HEK293T (cell line): ENCODE data around the gene ZNF599.

ENCODE experiments used
- CTCF ChIA-PET: fragments of 350-600 bp; formaldehyde crosslinking; extraction: SDS; loops from one replicate; lab custom pipeline; 2021; ENCODE audit warnings: antibody characterized with exemption, inconsistent platforms; lab: Yijun Ruan, JAX
- POLR2A ChIA-PET: fragments of 350-600 bp; formaldehyde crosslinking; extraction: SDS; loops from one replicate; lab custom pipeline; 2020; ENCODE audit warnings: antibody characterized with exemption, inconsistent platforms; lab: Yijun Ruan, JAX
- DNase-seq: peaks from one replicate; pipeline ENCODE4 v3.0.0; 2012; ENCODE audit warnings: mixed read lengths; ENCODE audit errors: extremely low spot score
- ARNT ChIP-seq: fragments of 450-650 bp; IDR thresholded peaks from 2 replicates; pipeline ENCODE4 v1.6.1; 2017; ENCODE audit warnings: mild to moderate bottlenecking
- BHLHE40 ChIP-seq: fragments of 450-650 bp; IDR thresholded peaks from 2 replicates; pipeline ENCODE4 v1.6.1; 2016; ENCODE audit warnings: mild to moderate bottlenecking, moderate library complexity, borderline replicate concordance
- CTBP1 ChIP-seq: fragments of 450-650 bp; IDR thresholded peaks from 2 replicates; pipeline ENCODE4 v1.6.1; 2016; ENCODE audit warnings: borderline replicate concordance
- ELF4 ChIP-seq: fragments of 450-650 bp; IDR thresholded peaks from 2 replicates; pipeline ENCODE4 v1.6.1; 2017; ENCODE audit warnings: antibody characterized with exemption
- FOXA1 ChIP-seq: fragments of 450-650 bp; IDR thresholded peaks from 2 replicates; pipeline ENCODE4 v1.6.1; 2016; ENCODE audit warnings: mild to moderate bottlenecking
- FOXK2 ChIP-seq: fragments of 450-650 bp; IDR thresholded peaks from 2 replicates; pipeline ENCODE4 v1.6.1; 2016; ENCODE audit warnings: mild to moderate bottlenecking
- FOXM1 ChIP-seq: fragments of 450-650 bp; IDR thresholded peaks from 2 replicates; pipeline ENCODE4 v1.6.1; 2017; ENCODE audit warnings: mild to moderate bottlenecking, borderline replicate concordance
- HDGF ChIP-seq: fragments of 450-650 bp; IDR thresholded peaks from 2 replicates; pipeline ENCODE4 v1.6.1; 2017; ENCODE audit warnings: antibody characterized with exemption, borderline replicate concordance
- L3MBTL2 ChIP-seq: fragments of 450-650 bp; conservative IDR thresholded peaks from 2 replicates; pipeline ENCODE4 v1.6.1; 2016; ENCODE audit warnings: mild to moderate bottlenecking
- LEF1 ChIP-seq: fragments of 450-650 bp; IDR thresholded peaks from 2 replicates; pipeline ENCODE4 v1.6.1; 2017; ENCODE audit warnings: mild to moderate bottlenecking, borderline replicate concordance
- NFRKB ChIP-seq: fragments of 450-650 bp; IDR thresholded peaks from 2 replicates; pipeline ENCODE4 v1.6.1; 2016; ENCODE audit warnings: mild to moderate bottlenecking, moderate library complexity
- SP1 ChIP-seq: fragments of 450-650 bp; IDR thresholded peaks from 2 replicates; pipeline ENCODE4 v1.6.1; 2017
- SUZ12 ChIP-seq: fragments of 450-650 bp; IDR thresholded peaks from 2 replicates; pipeline ENCODE4 v1.6.1; 2016; ENCODE audit warnings: mild to moderate bottlenecking
- TARDBP ChIP-seq: fragments of 450-650 bp; IDR thresholded peaks from 2 replicates; pipeline ENCODE4 v1.6.1; 2016
- ZNF384 ChIP-seq: fragments of 450-650 bp; IDR thresholded peaks from 2 replicates; pipeline ENCODE4 v1.6.1; 2016
- TF ChIP-seq, protein P1 (sequence below): fragments of 450-650 bp; IDR thresholded peaks from 2 replicates; pipeline ENCODE4 v1.6.1; 2016

Gene ZNF599

GRCh38 chr19:34715357-34715756, 57.7 kb downstream of the ZNF599 start:
- no peak for DNase-seq
- TF ChIP-seq CTBP1 (no peak), SUZ12 (no peak), ARNT (no peak), BHLHE40 (no peak), ZNF384 (no peak), LEF1 (no peak), FOXA1 (no peak)
- TF ChIP-seq, protein P1, sequence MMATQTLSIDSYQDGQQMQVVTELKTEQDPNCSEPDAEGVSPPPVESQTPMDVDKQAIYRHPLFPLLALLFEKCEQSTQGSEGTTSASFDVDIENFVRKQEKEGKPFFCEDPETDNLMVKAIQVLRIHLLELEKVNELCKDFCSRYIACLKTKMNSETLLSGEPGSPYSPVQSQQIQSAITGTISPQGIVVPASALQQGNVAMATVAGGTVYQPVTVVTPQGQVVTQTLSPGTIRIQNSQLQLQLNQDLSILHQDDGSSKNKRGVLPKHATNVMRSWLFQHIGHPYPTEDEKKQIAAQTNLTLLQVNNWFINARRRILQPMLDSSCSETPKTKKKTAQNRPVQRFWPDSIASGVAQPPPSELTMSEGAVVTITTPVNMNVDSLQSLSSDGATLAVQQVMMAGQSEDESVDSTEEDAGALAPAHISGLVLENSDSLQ, result no peak
- ChIA-PET CTCF (no interaction called here), POLR2A (no interaction called here)

DNA sequence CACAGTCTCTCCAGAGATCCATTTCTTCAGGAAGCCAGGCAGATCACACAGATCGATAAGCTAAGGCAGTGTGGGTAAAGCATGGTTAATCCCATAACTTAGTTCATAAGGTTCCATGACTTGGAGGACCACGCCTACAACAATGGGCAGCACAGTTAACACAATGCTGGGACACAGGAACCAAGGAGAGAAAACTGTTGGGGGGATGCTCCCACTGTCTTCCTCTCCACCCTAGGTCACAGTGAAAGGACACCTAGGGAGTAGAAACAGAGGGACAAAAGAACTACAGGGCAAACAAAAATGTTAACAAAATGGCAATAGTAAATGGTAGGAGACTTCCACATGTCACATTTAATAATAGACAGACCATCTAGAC, 59.8 kb downstream of the ZNF599 start:
- TF ChIP-seq SUZ12 (no peak), L3MBTL2 (no peak), TARDBP (no peak), FOXM1 (no peak), NFRKB (no peak), LEF1 (no peak), BHLHE40 (no peak), CTBP1 (no peak), FOXK2 (no peak), SP1 (no peak)
- TF ChIP-seq, protein P1, result no peak
- CTCF ChIA-PET, result interaction anchor here (0.6 kb wide), 1 partner anchor 658 kb away, joined by 8 read pairs; no protein-coding TSS in a partner anchor
- no peak for DNase-seq
- POLR2A ChIA-PET, result no interaction called here

- ChIA-PET POLR2A (no interaction called here), CTCF (interaction anchor here (0.6 kb wide), 3 partner anchors 175 to 616 kb away, joined by 3 to 7 read pairs (median 5); no protein-coding TSS in a partner anchor)
- TF ChIP-seq LEF1 (no peak), L3MBTL2 (peak; percentile 52)
- DNase-seq, result peak; percentile 73
These were observed 60.4 kb downstream of the ZNF599 start for GRCh38 chr19:34712395-34713261.

DNA sequence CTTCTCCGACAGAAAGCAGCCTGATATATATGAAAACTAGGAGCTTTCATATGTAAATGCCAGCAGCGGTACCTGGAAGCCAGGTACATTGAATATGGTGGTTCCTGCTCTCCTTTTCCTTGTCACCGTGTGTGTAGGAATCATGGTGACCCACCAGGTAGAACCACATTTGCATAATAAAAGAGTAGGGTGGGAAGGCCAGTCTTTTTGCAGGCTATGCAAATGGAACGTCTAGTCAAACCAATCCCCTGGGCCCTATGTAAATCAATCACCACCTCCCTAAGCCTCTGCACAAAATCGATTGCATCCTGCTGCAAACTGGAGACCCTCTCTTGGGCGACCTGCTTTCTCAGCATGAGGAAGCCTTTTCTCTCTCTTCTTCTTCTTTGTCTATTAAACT, 61.1 kb downstream of the ZNF599 start:
- ChIA-PET POLR2A (no interaction called here), CTCF (interaction anchor here (0.6 kb wide), 3 partner anchors 174 to 615 kb away, joined by 3 to 7 read pairs (median 5); no protein-coding TSS in a partner anchor)
- TF ChIP-seq FOXK2, result no peak
- no peak for TF ChIP-seq SP1
- no peak for TF ChIP-seq BHLHE40
- no peak for TF ChIP-seq NFRKB
- TF ChIP-seq CTBP1, result no peak
- TF ChIP-seq ARNT, result no peak
- no peak for TF ChIP-seq LEF1
- no peak for TF ChIP-seq TARDBP
- no peak for TF ChIP-seq ZNF384
- TF ChIP-seq FOXA1, result no peak
- TF ChIP-seq, protein P1, result no peak
- no peak for TF ChIP-seq ELF4
- TF ChIP-seq HDGF, result no peak
- TF ChIP-seq L3MBTL2, result no peak
- no peak for TF ChIP-seq SUZ12
- no peak for DNase-seq
